Measurements from ENCODE around the gene ASCC1. TPM values are rescaled to one million over a fixed set of nuclear protein-coding genes. Genes with fewer than 3 reads are reported as not detected.
"Not testable (repeated sequence)": the region's sequence is repeated elsewhere in the genome, so short reads cannot be mapped to it uniquely, and the experiment has no call there.

The ASCC1 gene
- total RNA-seq, 4 donors from 2014 or later, result 18.7 to 28.4 (median 24.7) TPM

DNA sequence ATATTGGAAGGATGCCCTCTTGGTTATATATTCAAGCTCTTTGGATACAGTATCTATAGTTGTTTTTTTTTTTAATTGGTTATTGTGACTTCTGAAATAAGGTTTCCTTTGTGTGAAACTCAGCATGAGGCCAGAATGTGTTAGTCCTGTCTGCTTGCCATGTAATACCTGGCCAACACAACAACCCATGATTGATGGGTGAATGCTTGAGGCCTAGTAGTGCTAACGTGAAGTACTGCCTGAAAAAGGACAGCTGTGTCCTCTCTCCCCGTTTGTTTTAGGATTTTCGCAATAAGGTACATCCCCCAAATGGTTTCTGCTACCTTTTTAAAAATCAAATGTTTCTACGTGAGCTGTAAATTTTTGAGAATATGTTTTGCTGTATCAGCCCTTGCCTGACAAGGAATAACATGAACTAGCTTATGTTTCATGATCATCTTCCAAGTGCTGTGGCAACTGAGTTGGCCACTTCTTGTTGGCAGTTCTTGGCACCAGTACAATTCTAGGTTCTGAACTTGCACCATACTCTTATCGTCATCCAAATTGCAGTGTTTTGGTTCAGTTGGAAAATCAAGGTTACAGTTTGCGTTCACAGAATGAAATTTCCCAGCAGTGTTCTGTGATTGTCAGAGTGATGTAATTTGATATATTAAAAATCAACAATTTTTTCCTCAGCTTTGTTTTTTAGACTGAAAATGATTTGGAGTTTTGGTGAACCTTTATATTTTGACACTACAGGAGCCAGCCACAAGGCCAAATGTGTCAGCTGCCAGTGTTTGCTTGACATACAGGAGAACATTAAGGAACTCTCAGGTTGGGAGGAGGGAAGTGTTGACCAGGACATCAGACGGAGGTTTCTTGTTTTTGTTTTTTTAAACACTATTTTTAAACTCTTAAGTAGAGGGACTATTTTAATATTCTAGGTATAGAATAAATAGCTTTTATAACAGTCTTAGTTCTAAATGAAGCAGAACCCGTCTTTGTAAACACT, 13.5 kb upstream of the ASCC1 start:
- peak overlapping the region in 3 of 4 donors; percentile 54 to 74 (median 69) for H3K27ac ChIP-seq
- H3K4me3 ChIP-seq, result no peak overlapping the region
- H3K27me3 ChIP-seq, result no peaks in the 10 kb centered on the region
- no peaks in the 10 kb centered on the region for H3K9me3 ChIP-seq
- TF ChIP-seq POLR2A (IDR thresholded peaks at IDR 0.05) (no peak), CTCF (IDR thresholded peaks at IDR 0.05) (no peak)
- peaks cover 8 to 66% (median 11%) of the 10 kb centered on the region in 3 donors for H3K4me1 ChIP-seq
- intact Hi-C loops (cut with DNase I), result no loop called here
- 59 to 64% methylated on average over 8 of the region's 8 CpGs for WGBS, 2 donors
- no peak for DNase-seq
- peaks cover 0 to 80% (median 12%) of the 10 kb centered on the region in 3 donors for H3K36me3 ChIP-seq

GRCh38 chr10:72228318-72228751, 12.3 kb upstream of the ASCC1 start:
- DNase-seq, result no peak
- TF ChIP-seq CTCF (IDR thresholded peaks at IDR 0.05) (no peak), POLR2A (IDR thresholded peaks at IDR 0.05) (no peak)
- 73 to 75% methylated on average over 2 of the region's 2 CpGs for WGBS, 2 donors
- Histone ChIP-seq H3K4me3 (no peak overlapping the region), H3K36me3 (peaks cover 0 to 79% (median 2%) of the 10 kb centered on the region in 3 donors), H3K27me3 (no peaks in the 10 kb centered on the region), H3K4me1 (peaks cover 13 to 78% (median 20%) of the 10 kb centered on the region in 3 donors), H3K27ac (peak overlapping the region in 3 of 4 donors; percentile 54 to 69 (median 59)), H3K9me3 (no peaks in the 10 kb centered on the region)
- intact Hi-C loops (cut with DNase I), result no loop called here

GRCh38 chr10:72227826-72228225, 11.8 kb upstream of the ASCC1 start:
- Histone ChIP-seq H3K27me3 (no peaks in the 10 kb centered on the region), H3K4me3 (no peak overlapping the region), H3K27ac (peak overlapping the region in 3 of 4 donors; percentile 54 to 69 (median 59)), H3K36me3 (peaks cover 0 to 74% (median 2%) of the 10 kb centered on the region in 3 donors), H3K4me1 (peaks cover 13 to 78% (median 24%) of the 10 kb centered on the region in 3 donors), H3K9me3 (no peaks in the 10 kb centered on the region)
- no peak for TF ChIP-seq POLR2A (IDR thresholded peaks at IDR 0.05)
- no peak for TF ChIP-seq CTCF (IDR thresholded peaks at IDR 0.05)
- intact Hi-C loops (cut with DNase I), result no loop called here
- 86 to 87% methylated on average over 6 of the region's 6 CpGs for WGBS, 2 donors
- DNase-seq, result no peak

- intact Hi-C loops (cut with DNase I), result no loop called here
- Histone ChIP-seq H3K4me1 (peaks cover 10 to 81% (median 29%) of the 10 kb centered on the region in 3 donors), H3K4me3 (no peak overlapping the region), H3K36me3 (peaks cover 0 to 68% (median 2%) of the 10 kb centered on the region in 3 donors), H3K27me3 (no peaks in the 10 kb centered on the region), H3K9me3 (no peaks in the 10 kb centered on the region), H3K27ac (peak overlapping the region in 3 of 4 donors; percentile 29 to 83 (median 80))
- WGBS, 2 donors, result 53 to 71% methylated on average over 6 of the region's 6 CpGs
- no peak for TF ChIP-seq CTCF (IDR thresholded peaks at IDR 0.05)
- no peak for TF ChIP-seq POLR2A (IDR thresholded peaks at IDR 0.05)
- no peak for DNase-seq
These were observed 10.4 kb upstream of the ASCC1 start for GRCh38 chr10:72226418-72227027.

- Histone ChIP-seq H3K36me3 (peaks cover 0 to 74% (median 8%) of the 10 kb centered on the region in 3 donors), H3K27ac (peak overlapping the region; percentile 38 to 89 (median 82)), H3K4me1 (peaks cover 5 to 73% (median 22%) of the 10 kb centered on the region in 3 donors)
- not testable (repeated sequence) for H3K4me3 ChIP-seq, DNase-seq, H3K9me3 ChIP-seq, H3K27me3 ChIP-seq
- intact Hi-C loops (cut with DNase I), result loop anchor here (5.0 kb wide), 1 partner anchor 177 kb away; no protein-coding TSS in a partner anchor
- WGBS, 2 donors, result 86 to 96% methylated on average over 6 of the region's 6 CpGs
These were observed 8.1 kb upstream of the ASCC1 start for GRCh38 chr10:72224191-72224590.
